GM18499 (cell line): Measurements from ENCODE around the gene IL12RB2.
"Not testable (repeated sequence)": the region's sequence is repeated elsewhere in the genome, so short reads cannot be mapped to it uniquely, and the experiment has no call there.

ENCODE experiments used
- ATAC-seq: cut with Tn5 transposase; IDR thresholded peaks from one replicate; pipeline ENCODE4 v1.9.1; 2021; ENCODE audit warnings: moderate number of reproducible peaks; ENCODE audit not compliant: insufficient read depth, unreplicated experiment

The IL12RB2 gene

GRCh38 chr1:67390041-67390887, 82.6 kb downstream of the IL12RB2 start:
- no peak for ATAC-seq

DNA sequence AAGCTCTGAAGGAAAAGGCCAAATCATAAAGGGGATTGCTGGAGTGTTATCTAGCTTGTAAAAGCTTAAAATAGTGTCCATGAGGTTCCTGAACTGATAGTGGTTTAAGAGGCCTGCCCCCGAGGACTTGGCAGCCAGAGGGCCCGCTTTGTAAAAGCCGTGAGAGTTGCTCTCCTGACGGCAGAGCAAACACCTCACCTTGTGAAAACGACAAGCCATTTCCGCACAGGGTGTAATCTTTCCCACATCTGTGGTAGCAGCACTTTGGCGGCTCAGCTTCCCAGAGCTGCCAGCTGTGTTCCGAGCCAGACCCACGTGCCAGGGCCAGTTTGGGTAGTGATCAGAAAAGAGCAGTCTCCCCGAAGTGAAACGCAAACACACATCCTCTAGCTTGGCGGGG, 85.6 kb downstream of the IL12RB2 start:
- ATAC-seq, result no peak

DNA sequence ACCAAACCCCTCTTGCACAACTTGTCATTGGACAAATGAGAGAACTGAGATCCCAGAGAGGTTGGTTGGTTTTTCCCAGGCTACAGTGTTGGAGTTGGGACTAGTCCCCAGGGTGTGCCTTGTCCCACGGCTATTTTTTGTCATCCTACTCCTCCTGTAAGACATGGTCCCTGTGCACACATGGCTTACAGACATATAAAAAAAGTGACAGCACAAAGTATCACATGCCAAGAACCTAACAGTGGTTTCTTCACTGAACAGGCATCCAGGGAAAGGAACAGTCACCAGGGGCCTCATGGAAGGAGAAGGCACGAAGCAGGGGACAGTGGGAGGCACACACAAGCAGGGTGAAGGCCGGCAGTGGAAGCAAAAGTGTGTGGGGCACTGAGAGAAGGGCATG, 86.1 kb downstream of the IL12RB2 start:
- no peak for ATAC-seq

GRCh38 chr1:67394548-67394947, 86.9 kb downstream of the IL12RB2 start:
- no peak for ATAC-seq

- no peak for ATAC-seq
Measured at GRCh38 chr1:67399199-67399993, 91.7 kb downstream of the IL12RB2 start.

GRCh38 chr1:67400029-67400786, 92.5 kb downstream of the IL12RB2 start:
- ATAC-seq, result not testable (repeated sequence)

DNA sequence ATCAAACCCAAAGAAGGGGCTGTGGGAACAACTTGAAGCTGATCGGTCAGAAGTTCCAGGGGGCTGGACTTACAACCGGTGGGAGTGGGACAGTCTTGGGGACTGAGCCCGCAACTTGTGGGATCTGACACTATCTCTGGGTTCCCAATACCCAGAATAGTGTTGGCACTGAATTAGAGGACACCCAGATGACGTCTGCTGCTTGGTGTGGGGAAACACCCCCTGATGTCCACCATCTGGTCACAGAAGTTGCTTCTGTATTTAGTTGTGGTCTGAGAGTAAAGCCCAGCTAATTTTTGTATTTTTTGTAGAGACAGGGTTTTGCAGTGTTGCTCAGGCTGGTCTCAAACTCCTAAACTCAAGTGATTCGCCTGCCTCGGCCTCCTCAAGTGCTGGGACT, 93.8 kb downstream of the IL12RB2 start:
- ATAC-seq, result no peak

GRCh38 chr1:67404212-67404620, 96.5 kb downstream of the IL12RB2 start:
- ATAC-seq, result no peak

- ATAC-seq, result no peak
Measured at GRCh38 chr1:67405473-67406245, 98.0 kb downstream of the IL12RB2 start.

GRCh38 chr1:67407498-67407897, 99.8 kb downstream of the IL12RB2 start:
- ATAC-seq, result no peak

- ATAC-seq, result no peak
Measured at GRCh38 chr1:67408148-67408547, 100.5 kb downstream of the IL12RB2 start.

DNA sequence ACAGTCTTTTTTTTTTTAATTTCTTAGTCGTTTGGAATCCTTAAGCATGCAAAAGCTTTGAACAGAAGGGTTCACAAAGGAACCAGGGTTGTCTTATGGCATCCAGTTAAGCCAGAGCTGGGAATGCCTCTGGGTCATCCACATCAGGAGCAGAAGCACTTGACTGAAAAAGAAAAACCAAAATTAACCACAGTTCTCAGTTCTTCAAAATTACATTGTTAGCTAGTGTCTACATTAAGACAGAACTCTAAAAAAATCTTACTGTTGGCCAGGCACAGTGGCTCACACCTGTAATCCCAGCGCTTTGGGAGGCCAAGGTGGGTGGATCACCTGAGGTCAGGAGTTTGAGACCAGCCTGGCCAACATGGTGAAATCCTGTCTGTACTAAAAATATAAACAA, 105.4 kb downstream of the IL12RB2 start:
- not testable (repeated sequence) for ATAC-seq

DNA sequence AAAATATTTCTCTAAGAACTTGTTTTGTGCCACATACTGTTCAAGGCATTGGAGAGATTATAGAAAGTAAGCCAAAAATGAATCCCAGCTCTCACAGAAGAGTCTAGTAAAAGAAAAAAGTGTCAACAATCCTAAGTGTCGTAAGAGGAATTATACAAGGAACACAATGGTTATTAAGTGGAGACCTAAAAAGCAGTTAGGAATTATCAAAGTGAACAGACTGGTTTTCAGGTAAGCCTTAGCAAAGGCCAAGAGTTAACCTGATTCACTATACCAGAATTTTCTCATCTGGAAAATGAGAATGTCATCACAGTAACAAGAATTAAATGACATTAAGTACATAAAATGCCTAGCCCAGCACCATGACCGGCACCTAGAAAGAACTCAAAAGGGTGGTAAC, 106.9 kb downstream of the IL12RB2 start:
- no peak for ATAC-seq

DNA sequence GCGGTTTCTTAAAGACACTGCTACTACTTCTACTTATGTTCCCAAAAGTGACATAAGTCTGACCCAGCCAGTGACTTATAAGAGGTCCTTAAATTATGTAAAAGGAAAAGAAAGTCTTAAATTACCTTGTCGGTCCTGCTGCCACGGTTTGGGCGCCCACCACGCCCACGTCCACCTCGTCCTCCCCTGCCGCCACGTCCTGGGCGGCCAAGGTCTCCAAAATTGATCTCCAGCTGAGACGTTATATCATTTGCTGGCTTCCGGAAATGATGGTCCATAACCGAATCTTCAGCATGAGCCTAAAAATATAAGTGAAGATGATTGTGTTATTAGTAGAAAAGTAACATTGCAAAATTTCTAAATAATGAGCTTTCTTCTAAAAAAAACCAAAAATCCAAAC, 107.4 kb downstream of the IL12RB2 start:
- ATAC-seq, result no peak

GRCh38 chr1:67417733-67418132, 110.1 kb downstream of the IL12RB2 start:
- ATAC-seq, result not testable (repeated sequence)

GRCh38 chr1:67418839-67419586, 111.3 kb downstream of the IL12RB2 start:
- ATAC-seq, result no peak

DNA sequence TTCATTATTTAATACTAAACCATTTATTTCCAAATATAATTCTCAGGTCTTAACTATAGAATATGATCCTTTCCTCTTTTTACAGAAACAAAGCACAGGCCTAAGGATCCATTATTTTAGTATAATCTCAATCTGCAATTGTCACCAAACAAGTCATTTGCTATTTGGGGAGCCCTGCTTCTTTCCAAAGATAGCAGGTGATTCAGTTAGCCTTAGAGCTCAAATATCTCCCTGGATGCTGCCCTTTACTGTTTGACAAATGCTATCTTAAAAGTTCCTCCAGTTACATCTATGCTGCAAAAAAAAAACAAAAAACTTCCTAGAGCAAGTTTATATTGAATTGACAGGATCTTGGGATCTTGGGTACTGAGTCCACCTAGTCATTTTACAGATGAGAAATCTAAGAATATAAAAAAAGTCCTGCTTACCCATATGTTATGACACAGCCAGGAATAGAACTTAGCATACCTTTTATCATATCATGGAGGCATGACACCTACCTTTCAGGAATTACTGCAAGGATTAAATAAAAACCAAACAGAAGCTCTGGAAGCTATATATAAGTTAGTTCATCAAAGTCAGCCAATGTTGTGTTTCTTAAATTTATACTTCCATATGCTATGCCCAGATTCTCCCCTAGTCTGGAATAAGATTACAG, 113.3 kb downstream of the IL12RB2 start:
- ATAC-seq, result no peak

DNA sequence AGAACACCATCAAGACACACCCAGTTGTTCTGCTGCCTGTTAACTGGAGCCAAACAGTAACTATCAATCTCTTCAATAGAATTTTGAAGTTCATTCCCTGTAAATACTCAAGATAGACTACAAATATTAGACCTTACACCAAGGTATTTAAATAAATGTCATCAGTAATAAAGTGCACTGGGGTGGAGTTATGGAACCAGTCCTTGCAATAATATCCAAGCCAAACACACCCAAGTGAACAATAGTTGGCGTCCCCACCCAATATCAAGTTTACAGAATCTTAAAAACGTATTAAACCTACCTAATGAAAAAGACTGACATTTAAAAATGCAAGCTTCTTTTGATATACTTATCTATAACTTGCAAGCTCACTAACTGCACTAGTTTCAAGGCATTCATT, 119.8 kb downstream of the IL12RB2 start:
- ATAC-seq, result no peak

DNA sequence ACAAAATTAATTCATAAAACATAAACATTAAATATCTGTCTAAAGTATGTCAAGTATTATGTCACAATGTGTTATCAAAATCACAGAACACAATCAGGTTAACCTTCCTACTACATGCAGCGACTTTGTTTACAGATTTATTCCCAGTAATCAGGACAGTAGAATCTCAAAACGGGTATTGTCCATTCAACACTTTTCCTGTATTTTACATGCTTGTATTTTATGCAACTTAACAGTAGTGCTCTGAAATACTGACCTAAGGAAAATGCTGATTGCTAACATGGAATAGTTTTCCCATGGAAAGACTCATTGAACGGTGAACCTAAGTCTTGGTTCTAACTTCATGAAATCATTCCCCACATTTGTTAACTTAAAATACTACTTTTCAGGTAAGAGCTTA, 120.3 kb downstream of the IL12RB2 start:
- no peak for ATAC-seq
